Caco-2 (cell line): ENCODE measurements around the gene CEBPZOS. TPM values are rescaled to one million over a fixed set of nuclear protein-coding genes. Genes with fewer than 3 reads are reported as not detected.

ENCODE experiments used
- BruUV-seq: library from RNA; stranded (reverse); fragments of 400-500 nt; replicated peaks from 2 replicates; lab custom pipeline; 2021; lab: Mats Ljungman, UMichigan
- CTCF ChIA-PET: fragments of 300-600 bp; sonication (Branson Sonifier 250); formaldehyde crosslinking; loops from one replicate; lab custom pipeline; 2022; ENCODE audit warnings: antibody characterized with exemption; lab: Charles Lee
- POLR2A ChIA-PET: fragments of 300-600 bp; sonication (Branson Sonifier 250); formaldehyde crosslinking; loops from one replicate; lab custom pipeline; 2022; ENCODE audit warnings: antibody characterized with exemption; lab: Charles Lee
- DNase-seq, 2 experiments: peaks; one replicate each; pipeline versions ENCODE4 v3.0.0 to v3.0.0-alpha.2; 2020 to 2022
- H3K27me3 ChIP-seq: replicated peaks from 2 replicates; pipeline ENCODE4 v1.6.0; 2011; ENCODE audit warnings: low read length; ENCODE audit not compliant: control insufficient read depth, insufficient read depth
- H3K36me3 ChIP-seq: 2 replicates; pipeline ENCODE4 v1.5.1; 2011; ENCODE audit warnings: low read length; ENCODE audit not compliant: control insufficient read depth, insufficient read depth
- H3K4me1 ChIP-seq: fragments of 250-450 bp; sonication (Bioruptor Pico); 2 replicates; pipeline ENCODE4 v1.5.1; 2020; ENCODE audit warnings: mild to moderate bottlenecking
- H3K4me3 ChIP-seq: 2 replicates; pipeline ENCODE4 v1.5.1; 2011; ENCODE audit warnings: low read depth, mild to moderate bottlenecking, control low read depth, low read length
- H3K9me3 ChIP-seq: fragments of 250-450 bp; sonication (Bioruptor Pico); 2 replicates; pipeline ENCODE4 v1.5.1; 2020; ENCODE audit warnings: mild to moderate bottlenecking, moderate library complexity
- H3K27ac Mint-ChIP-seq: one replicate; pipeline ENCODE4 v1.8.0; 2022; ENCODE audit warnings: mixed read lengths; ENCODE audit not compliant: unreplicated experiment
- H3K27me3 Mint-ChIP-seq: one replicate; pipeline ENCODE4 v1.8.0; 2022; ENCODE audit warnings: mixed read lengths; ENCODE audit not compliant: insufficient read depth, unreplicated experiment
- H3K36me3 Mint-ChIP-seq: one replicate; pipeline ENCODE4 v1.8.0; 2022; ENCODE audit warnings: mild to moderate bottlenecking, mixed read lengths; ENCODE audit not compliant: insufficient read depth, unreplicated experiment
- H3K4me1 Mint-ChIP-seq: one replicate; pipeline ENCODE4 v1.8.0; 2022; ENCODE audit warnings: low read depth, mixed read lengths; ENCODE audit not compliant: unreplicated experiment
- H3K4me3 Mint-ChIP-seq: one replicate; pipeline ENCODE4 v1.8.0; 2022; ENCODE audit warnings: mild to moderate bottlenecking, moderate library complexity, mixed read lengths; ENCODE audit not compliant: unreplicated experiment
- H3K9me3 Mint-ChIP-seq: one replicate; pipeline ENCODE4 v1.8.0; 2022; ENCODE audit warnings: mixed read lengths; ENCODE audit not compliant: unreplicated experiment
- CTCF ChIP-seq, 2 experiments: fragments of 200-600 bp in 1 of 2; IDR thresholded peaks; 1 replicate in 1 of 2; 2 replicates in 1 of 2; pipeline versions ENCODE4 v1.5.1 to v1.8.0; 2011 to 2022; ENCODE audit warnings: antibody characterized with exemption in 1 of 2, control low read depth in 1 of 2, inconsistent platforms in 1 of 2, low read depth in 1 of 2, low read length in 1 of 2, mild to moderate bottlenecking in 1 of 2, moderate library complexity in 1 of 2; ENCODE audit not compliant: insufficient read depth in 1 of 2, severe bottlenecking in 1 of 2, unreplicated experiment in 1 of 2
- intact Hi-C: fragments of 100-400 bp; cut with micrococcal nuclease; formaldehyde crosslinking; loops from one replicate; pipeline ENCODE4 v1.10.0; 2022; ENCODE audit not compliant: unreplicated experiment
- total RNA-seq: library from RNA; stranded (reverse); gene quantifications from 2 replicates; pipeline ENCODE4 v1.2.3, GENCODE V29; 2022

Gene CEBPZOS
- total RNA-seq, 1 experiment from 2014 or later: 56.0 TPM

- Mint-ChIP-seq H3K27ac (no peak overlapping the region), H3K4me1 (no peaks in the 10 kb centered on the region), H3K9me3 (no peaks in the 10 kb centered on the region), H3K27me3 (no peaks in the 10 kb centered on the region), H3K4me3 (no peak overlapping the region), H3K36me3 (peaks cover 52% of the 10 kb centered on the region)
- Histone ChIP-seq H3K27me3 (no peaks in the 10 kb centered on the region), H3K4me1 (no peaks in the 10 kb centered on the region), H3K4me3 (no peak overlapping the region), H3K36me3 (peaks cover 1% of the 10 kb centered on the region; the same call in 1 of the 2 replicates), H3K9me3 (no peaks in the 10 kb centered on the region)
- intact Hi-C loops: no loop called here
- ChIA-PET CTCF (no interaction called here), POLR2A (no interaction called here)
- TF ChIP-seq CTCF (IDR thresholded peaks at IDR 0.05; ENCODE audit: insufficient read depth in 1 of 2, low read depth in 1 of 2, low read length in 1 of 2, severe bottlenecking in 1 of 2, unreplicated experiment in 1 of 2): no peak
- BruUV-seq: no TSS peak
- DNase-seq: no peak
Measured at GRCh38 chr2:37244755-37245154, 48.5 kb downstream of the CEBPZOS start.

- Mint-ChIP-seq H3K4me3 (no peak overlapping the region), H3K27ac (no peak overlapping the region), H3K36me3 (peaks cover 61% of the 10 kb centered on the region), H3K4me1 (no peaks in the 10 kb centered on the region), H3K27me3 (no peaks in the 10 kb centered on the region), H3K9me3 (no peaks in the 10 kb centered on the region)
- Histone ChIP-seq H3K4me1 (no peaks in the 10 kb centered on the region), H3K4me3 (no peak overlapping the region), H3K9me3 (no peaks in the 10 kb centered on the region), H3K27me3 (no peaks in the 10 kb centered on the region), H3K36me3 (peaks cover 1% of the 10 kb centered on the region; the same call in 1 of the 2 replicates)
- intact Hi-C loops: no loop called here
- CTCF ChIA-PET: no interaction called here
- DNase-seq: no peak
- no TSS peak for BruUV-seq
- POLR2A ChIA-PET: no interaction called here
- no peak for TF ChIP-seq CTCF (IDR thresholded peaks at IDR 0.05; ENCODE audit: insufficient read depth in 1 of 2, low read depth in 1 of 2, low read length in 1 of 2, severe bottlenecking in 1 of 2, unreplicated experiment in 1 of 2)
Measured at GRCh38 chr2:37246205-37246604, 49.9 kb downstream of the CEBPZOS start.

- Mint-ChIP-seq H3K4me3 (no peak overlapping the region), H3K27me3 (no peaks in the 10 kb centered on the region), H3K27ac (no peak overlapping the region), H3K4me1 (no peaks in the 10 kb centered on the region), H3K9me3 (no peaks in the 10 kb centered on the region), H3K36me3 (peaks cover 69% of the 10 kb centered on the region)
- H3K36me3 ChIP-seq: peaks cover 1% of the 10 kb centered on the region; the same call in 1 of the 2 replicates
- no peak for DNase-seq
- no peaks in the 10 kb centered on the region for H3K9me3 ChIP-seq
- no peak for TF ChIP-seq CTCF (IDR thresholded peaks at IDR 0.05; ENCODE audit: insufficient read depth in 1 of 2, low read depth in 1 of 2, low read length in 1 of 2, severe bottlenecking in 1 of 2, unreplicated experiment in 1 of 2)
- BruUV-seq: no TSS peak
- intact Hi-C loops: no loop called here
- H3K4me3 ChIP-seq: no peak overlapping the region
- H3K4me1 ChIP-seq: no peaks in the 10 kb centered on the region
- H3K27me3 ChIP-seq: no peaks in the 10 kb centered on the region
- CTCF ChIA-PET: no interaction called here
- POLR2A ChIA-PET: interaction anchor here (0.7 kb wide), 1 partner anchor 43 kb away, joined by 3 read pairs; no protein-coding TSS in a partner anchor
Measured at GRCh38 chr2:37250869-37251740, 54.8 kb downstream of the CEBPZOS start.

Other genes with a start within 250 kb of the CEBPZOS start
- gene STRN, start 230.0 kb upstream of the CEBPZOS start, total RNA-seq: 36.8 and 38.9 TPM in 2 replicates
- gene HEATR5B, start 112.1 kb upstream of the CEBPZOS start, total RNA-seq: 15.3 and 16.1 TPM in 2 replicates
- gene GPATCH11, start 112.0 kb upstream of the CEBPZOS start, total RNA-seq: 7.5 and 8.3 TPM in 2 replicates
- 41.7 and 50.1 TPM in 2 replicates for gene EIF2AK2, start 39.5 kb upstream of the CEBPZOS start, total RNA-seq
- gene SULT6B1, start 7.8 kb upstream of the CEBPZOS start, total RNA-seq: not detected in 2 replicates
- 93.3 and 95.4 TPM in 2 replicates for gene CEBPZ, start 35.1 kb downstream of the CEBPZOS start, total RNA-seq
- gene NDUFAF7, start 35.2 kb downstream of the CEBPZOS start, total RNA-seq: 34.3 and 38.0 TPM in 2 replicates
- 40.2 and 41.2 TPM in 2 replicates for gene PRKD3, start 128.3 kb downstream of the CEBPZOS start, total RNA-seq
- 4.7 and 6.3 TPM in 2 replicates for gene QPCT, start 148.1 kb downstream of the CEBPZOS start, total RNA-seq